K562 (cell line): ENCODE measurements around the gene MED15. TPM values are rescaled to one million over a fixed set of nuclear protein-coding genes. Genes with fewer than 3 reads are reported as not detected.

Source experiments
- DPF2 ChIP-seq: fragments of 450-650 bp; IDR thresholded peaks from 2 replicates; pipeline ENCODE4 v1.6.1; 2016
- HDAC1 ChIP-seq, 2 experiments: fragments of 450-650 bp; IDR thresholded peaks; 2 replicates each; pipeline ENCODE4 v1.6.1; 2016 to 2017; ENCODE audit warnings: inconsistent platforms in 1 of 2, mild to moderate bottlenecking in 1 of 2, moderate library complexity in 1 of 2
- JUNB ChIP-seq: fragments of 450-650 bp; formaldehyde crosslinking; conservative IDR thresholded peaks from 2 replicates; pipeline ENCODE4 v1.4.0; 2020; ENCODE audit warnings: mild to moderate bottlenecking
- NFIC ChIP-seq: fragments of 450-650 bp; IDR thresholded peaks from 2 replicates; pipeline ENCODE4 v1.6.1; 2017; ENCODE audit warnings: mild to moderate bottlenecking, inconsistent platforms
- PCBP2 ChIP-seq: fragments of 200-400 bp; formaldehyde crosslinking; IDR thresholded peaks from 2 replicates; pipeline ENCODE4 v1.6.1; 2018; ENCODE audit warnings: low read length, low read depth, mild to moderate bottlenecking, moderate library complexity; ENCODE audit not compliant: poor library complexity, severe bottlenecking
- POLR2A ChIP-seq: fragments of 450-650 bp; conservative IDR thresholded peaks from 2 replicates; pipeline ENCODE4 v1.6.1; 2016
- POLR3A ChIP-seq: IDR thresholded peaks from 2 replicates; pipeline ENCODE4 v1.6.1; 2011; ENCODE audit warnings: borderline replicate concordance, mild to moderate bottlenecking, moderate library complexity; ENCODE audit not compliant: insufficient read length, insufficient read depth; ENCODE audit errors: extremely low read depth
- POLR3G ChIP-seq: IDR thresholded peaks from 2 replicates; pipeline ENCODE4 v1.6.1; 2011; ENCODE audit not compliant: insufficient read length, insufficient replicate concordance; ENCODE audit errors: extremely low read depth
- SMARCA4 ChIP-seq: fragments of 450-650 bp; IDR thresholded peaks from 2 replicates; pipeline ENCODE4 v1.6.1; 2016
- SUPT5H ChIP-seq: fragments of 450-650 bp; IDR thresholded peaks from 2 replicates; pipeline ENCODE4 v1.6.1; 2016
- WHSC1 ChIP-seq: IDR thresholded peaks from one replicate; pipeline ENCODE4 v1.6.1; 2012; ENCODE audit warnings: low read length, control low read depth, inconsistent platforms
- ZEB2 ChIP-seq: fragments of 450-650 bp; IDR thresholded peaks from 2 replicates; pipeline ENCODE4 v1.6.1; 2016
- ZNF224 ChIP-seq: sonication (generic); formaldehyde crosslinking; IDR thresholded peaks from 2 replicates; pipeline ENCODE4 v1.8.0; 2022; ENCODE audit warnings: mild to moderate bottlenecking, missing genetic modification reagents
- polyA plus RNA-seq, 8 experiments: library from polyadenylated mRNA; depleted of rRNA in 4 of 8; stranded (reverse) in 5 of 8; unstranded in 3 of 8; fragments of >200 nt; fragmentation: Nextera tagmentation in 2 of 8; fragmentation: Illumina TruSeq in 1 of 8; extraction: Ambion mirVana in 2 of 8; extraction: Trizol in 1 of 8; gene quantifications; 2 replicates each; pipeline versions ENCODE4 v1.2.1 to v1.2.3, GENCODE V29; 2011 to 2014; ENCODE audit warnings: inconsistent platforms in 1 of 8, missing spikeins in 1 of 8
- total RNA-seq, 7 experiments: library from RNA; depleted of rRNA in 6 of 7; stranded (reverse); fragments of >200 nt in 6 of 7; fragmentation: Illumina TruSeq in 2 of 7; extraction: Trizol in 2 of 7; gene quantifications; 2 replicates each; pipeline versions ENCODE4 v1.2.1 to v1.2.3, GENCODE V29; 2011 to 2021; ENCODE audit warnings: low replicate concordance in 1 of 7
- TF ChIP-seq, protein P1 (sequence below): sonication (generic); formaldehyde crosslinking; IDR thresholded peaks from 2 replicates; pipeline ENCODE4 v1.8.1; 2023; ENCODE audit warnings: mild to moderate bottlenecking, missing genetic modification reagents
- TF ChIP-seq, protein P2 (sequence below), 2 experiments: IDR thresholded peaks; 2 replicates each; pipeline ENCODE4 v1.6.1; 2012; ENCODE audit warnings: improper control_type of control experiment in 2 of 2, low read depth in 2 of 2, low read length in 2 of 2, borderline replicate concordance in 1 of 2
- TF ChIP-seq, protein P3 (sequence below), 2 experiments: fragments of 450-650 bp in 1 of 2; sonication (generic) in 1 of 2; formaldehyde crosslinking in 1 of 2; IDR thresholded peaks in 1 of 2; conservative IDR thresholded peaks in 1 of 2; 2 replicates each; pipeline versions ENCODE4 v1.6.1 to v1.8.1; 2016 to 2023; ENCODE audit warnings: mild to moderate bottlenecking in 2 of 2, moderate library complexity in 2 of 2, inconsistent platforms in 1 of 2, missing genetic modification reagents in 1 of 2
- TF ChIP-seq, protein P4 (sequence below): fragments of 250-450 bp; sonication (Bioruptor Pico); IDR thresholded peaks from 2 replicates; pipeline ENCODE4 v1.9.0; 2021; ENCODE audit warnings: mild to moderate bottlenecking, inconsistent platforms
- TF ChIP-seq, protein P5 (sequence below): fragments of 250-450 bp; sonication (Bioruptor Pico); IDR thresholded peaks from 2 replicates; pipeline ENCODE4 v1.5.1; 2021; ENCODE audit warnings: mild to moderate bottlenecking

Gene MED15
- total and polyA plus RNA-seq, 9 of the 15 experiments (the other 6 are each of a cell fraction or from before 2014, with no cell fraction given): 4.0 to 271 (median 60.1) TPM

DNA sequence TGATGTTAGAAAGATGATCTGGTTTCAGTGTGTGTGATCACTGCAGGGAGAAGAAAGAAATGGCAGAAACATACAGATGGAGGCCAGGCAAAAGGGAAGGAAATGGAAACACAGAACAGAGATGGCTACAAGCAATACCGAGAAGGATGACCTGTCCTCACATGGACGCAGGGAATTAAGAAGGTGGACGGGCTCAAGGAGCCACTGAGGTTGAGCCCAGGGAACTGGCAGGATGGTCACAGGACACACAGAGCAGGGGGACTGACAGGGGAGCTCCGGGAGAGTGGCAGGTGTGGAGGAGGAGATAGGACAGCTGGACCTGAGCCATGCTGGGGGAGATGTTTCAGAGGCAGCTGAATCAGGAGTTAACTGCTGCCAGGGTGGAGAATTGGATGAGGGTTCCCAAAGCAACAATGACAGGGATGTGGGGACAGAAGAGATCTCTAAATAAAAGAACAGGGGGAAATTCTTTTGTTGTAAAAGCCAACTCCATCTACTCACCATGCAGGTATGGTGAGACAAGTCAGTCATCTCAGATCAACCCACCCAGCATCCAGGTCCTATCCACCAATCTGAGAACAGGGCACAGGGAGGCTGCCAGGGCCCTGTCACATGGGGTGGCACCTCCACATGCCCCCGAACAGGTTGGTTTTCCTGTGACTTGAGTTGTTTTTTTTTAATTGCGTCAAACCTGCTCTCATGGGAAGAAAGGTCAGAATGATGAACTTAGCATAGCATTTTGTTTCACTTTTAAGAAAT is 38.1 kb upstream of the MED15 start (continued):
- TF ChIP-seq PCBP2: no peak
- TF ChIP-seq POLR3G: no peak
- TF ChIP-seq HDAC1 (IDR thresholded peaks at IDR 0.05): peak in 1 of 2 experiments; percentile 68; a peak in 2 of 4 replicates
- peak; percentile 84 for TF ChIP-seq WHSC1
- TF ChIP-seq, protein P1, sequence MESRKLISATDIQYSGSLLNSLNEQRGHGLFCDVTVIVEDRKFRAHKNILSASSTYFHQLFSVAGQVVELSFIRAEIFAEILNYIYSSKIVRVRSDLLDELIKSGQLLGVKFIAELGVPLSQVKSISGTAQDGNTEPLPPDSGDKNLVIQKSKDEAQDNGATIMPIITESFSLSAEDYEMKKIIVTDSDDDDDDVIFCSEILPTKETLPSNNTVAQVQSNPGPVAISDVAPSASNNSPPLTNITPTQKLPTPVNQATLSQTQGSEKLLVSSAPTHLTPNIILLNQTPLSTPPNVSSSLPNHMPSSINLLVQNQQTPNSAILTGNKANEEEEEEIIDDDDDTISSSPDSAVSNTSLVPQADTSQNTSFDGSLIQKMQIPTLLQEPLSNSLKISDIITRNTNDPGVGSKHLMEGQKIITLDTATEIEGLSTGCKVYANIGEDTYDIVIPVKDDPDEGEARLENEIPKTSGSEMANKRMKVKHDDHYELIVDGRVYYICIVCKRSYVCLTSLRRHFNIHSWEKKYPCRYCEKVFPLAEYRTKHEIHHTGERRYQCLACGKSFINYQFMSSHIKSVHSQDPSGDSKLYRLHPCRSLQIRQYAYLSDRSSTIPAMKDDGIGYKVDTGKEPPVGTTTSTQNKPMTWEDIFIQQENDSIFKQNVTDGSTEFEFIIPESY: no peak
- 0 out of 2 replicates have a peak, but pooled peaks have one; percentile 34 for TF ChIP-seq SMARCA4
- TF ChIP-seq, protein P2, sequence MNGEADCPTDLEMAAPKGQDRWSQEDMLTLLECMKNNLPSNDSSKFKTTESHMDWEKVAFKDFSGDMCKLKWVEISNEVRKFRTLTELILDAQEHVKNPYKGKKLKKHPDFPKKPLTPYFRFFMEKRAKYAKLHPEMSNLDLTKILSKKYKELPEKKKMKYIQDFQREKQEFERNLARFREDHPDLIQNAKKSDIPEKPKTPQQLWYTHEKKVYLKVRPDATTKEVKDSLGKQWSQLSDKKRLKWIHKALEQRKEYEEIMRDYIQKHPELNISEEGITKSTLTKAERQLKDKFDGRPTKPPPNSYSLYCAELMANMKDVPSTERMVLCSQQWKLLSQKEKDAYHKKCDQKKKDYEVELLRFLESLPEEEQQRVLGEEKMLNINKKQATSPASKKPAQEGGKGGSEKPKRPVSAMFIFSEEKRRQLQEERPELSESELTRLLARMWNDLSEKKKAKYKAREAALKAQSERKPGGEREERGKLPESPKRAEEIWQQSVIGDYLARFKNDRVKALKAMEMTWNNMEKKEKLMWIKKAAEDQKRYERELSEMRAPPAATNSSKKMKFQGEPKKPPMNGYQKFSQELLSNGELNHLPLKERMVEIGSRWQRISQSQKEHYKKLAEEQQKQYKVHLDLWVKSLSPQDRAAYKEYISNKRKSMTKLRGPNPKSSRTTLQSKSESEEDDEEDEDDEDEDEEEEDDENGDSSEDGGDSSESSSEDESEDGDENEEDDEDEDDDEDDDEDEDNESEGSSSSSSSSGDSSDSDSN (IDR thresholded peaks at IDR 0.05; ENCODE audit: borderline replicate concordance in 1 of 2, low read depth in 2 of 2, low read length in 2 of 2): no peak
- TF ChIP-seq, protein P3, sequence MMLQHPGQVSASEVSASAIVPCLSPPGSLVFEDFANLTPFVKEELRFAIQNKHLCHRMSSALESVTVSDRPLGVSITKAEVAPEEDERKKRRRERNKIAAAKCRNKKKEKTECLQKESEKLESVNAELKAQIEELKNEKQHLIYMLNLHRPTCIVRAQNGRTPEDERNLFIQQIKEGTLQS (IDR thresholded peaks at IDR 0.05): no peak
- TF ChIP-seq, protein P3 (CRISPR knock-in tag; conservative IDR thresholded peaks at IDR 0.05): 0 out of 2 replicates have a peak, but pooled peaks have one; percentile 15
- TF ChIP-seq, protein P4, sequence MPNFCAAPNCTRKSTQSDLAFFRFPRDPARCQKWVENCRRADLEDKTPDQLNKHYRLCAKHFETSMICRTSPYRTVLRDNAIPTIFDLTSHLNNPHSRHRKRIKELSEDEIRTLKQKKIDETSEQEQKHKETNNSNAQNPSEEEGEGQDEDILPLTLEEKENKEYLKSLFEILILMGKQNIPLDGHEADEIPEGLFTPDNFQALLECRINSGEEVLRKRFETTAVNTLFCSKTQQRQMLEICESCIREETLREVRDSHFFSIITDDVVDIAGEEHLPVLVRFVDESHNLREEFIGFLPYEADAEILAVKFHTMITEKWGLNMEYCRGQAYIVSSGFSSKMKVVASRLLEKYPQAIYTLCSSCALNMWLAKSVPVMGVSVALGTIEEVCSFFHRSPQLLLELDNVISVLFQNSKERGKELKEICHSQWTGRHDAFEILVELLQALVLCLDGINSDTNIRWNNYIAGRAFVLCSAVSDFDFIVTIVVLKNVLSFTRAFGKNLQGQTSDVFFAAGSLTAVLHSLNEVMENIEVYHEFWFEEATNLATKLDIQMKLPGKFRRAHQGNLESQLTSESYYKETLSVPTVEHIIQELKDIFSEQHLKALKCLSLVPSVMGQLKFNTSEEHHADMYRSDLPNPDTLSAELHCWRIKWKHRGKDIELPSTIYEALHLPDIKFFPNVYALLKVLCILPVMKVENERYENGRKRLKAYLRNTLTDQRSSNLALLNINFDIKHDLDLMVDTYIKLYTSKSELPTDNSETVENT: peak; percentile 77; the same call in 1 of the 2 replicates
- TF ChIP-seq ZEB2: 0 out of 2 replicates have a peak, but pooled peaks have one; percentile 63
- TF ChIP-seq SUPT5H: peak; percentile 44; the same call in 1 of the 2 replicates
- TF ChIP-seq, protein P5, sequence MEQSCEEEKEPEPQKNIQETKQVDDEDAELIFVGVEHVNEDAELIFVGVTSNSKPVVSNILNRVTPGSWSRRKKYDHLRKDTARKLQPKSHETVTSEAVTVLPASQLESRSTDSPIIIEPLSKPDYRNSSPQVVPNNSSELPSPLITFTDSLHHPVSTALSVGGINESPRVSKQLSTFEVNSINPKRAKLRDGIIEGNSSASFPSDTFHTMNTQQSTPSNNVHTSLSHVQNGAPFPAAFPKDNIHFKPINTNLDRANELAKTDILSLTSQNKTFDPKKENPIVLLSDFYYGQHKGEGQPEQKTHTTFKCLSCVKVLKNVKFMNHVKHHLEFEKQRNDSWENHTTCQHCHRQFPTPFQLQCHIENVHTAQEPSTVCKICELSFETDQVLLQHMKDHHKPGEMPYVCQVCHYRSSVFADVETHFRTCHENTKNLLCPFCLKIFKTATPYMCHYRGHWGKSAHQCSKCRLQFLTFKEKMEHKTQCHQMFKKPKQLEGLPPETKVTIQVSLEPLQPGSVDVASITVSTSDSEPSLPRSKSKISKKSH (CRISPR knock-in tag): no peak
- peak; percentile 89 for TF ChIP-seq NFIC
- 0 out of 2 replicates have a peak, but pooled peaks have one; percentile 29 for TF ChIP-seq POLR2A
- peak; percentile 42; the same call in 1 of the 2 replicates for TF ChIP-seq DPF2
- TF ChIP-seq POLR3A: no peak
- no peak for TF ChIP-seq JUNB (CRISPR knock-in tag)
- no peak for TF ChIP-seq ZNF224 (CRISPR knock-in tag)
